Keratinocyte (primary cell): ENCODE data around the gene ERF. TPM values are rescaled to one million over a fixed set of nuclear protein-coding genes. Genes with fewer than 3 reads are reported as not detected.
A peak's percentile ranks its signal among the peaks of the same experiment; 100 is the strongest.

Experiments
- DNase-seq: peaks from one replicate; pipeline ENCODE4 v3.0.0-alpha.2; 2011; ENCODE audit warnings: low read depth, missing footprints, low spot score
- FAIRE-seq: peaks from 2 replicates; lab custom pipeline; 2011; peaks lifted over from hg19 to GRCh38; lab: Jason Lieb, UNC
- H2AFZ ChIP-seq: 2 replicates; pipeline ENCODE4 v1.6.0; 2012; ENCODE audit warnings: low read length, control low read depth, inconsistent platforms; ENCODE audit not compliant: control insufficient read depth
- H3K27ac ChIP-seq: 2 replicates; pipeline ENCODE4 v1.5.1; 2011; ENCODE audit warnings: low read length; ENCODE audit not compliant: control insufficient read depth, insufficient read depth
- H3K27me3 ChIP-seq: 3 replicates; pipeline ENCODE4 v1.6.0; 2011; ENCODE audit warnings: low read length; ENCODE audit not compliant: control insufficient read depth, insufficient read depth; ENCODE audit errors: extremely low read depth
- H3K36me3 ChIP-seq, 2 experiments: 2 replicates in 1 of 2; 3 replicates in 1 of 2; pipeline ENCODE4 v1.5.1; 2011; ENCODE audit warnings: low read length in 2 of 2, mild to moderate bottlenecking in 1 of 2; ENCODE audit not compliant: control insufficient read depth in 2 of 2, insufficient read depth in 2 of 2; ENCODE audit errors: extremely low read depth in 1 of 2
- H3K4me1 ChIP-seq: 3 replicates; pipeline ENCODE4 v1.5.1; 2011; ENCODE audit warnings: low read length; ENCODE audit not compliant: control insufficient read depth, insufficient read depth; ENCODE audit errors: extremely low read depth
- H3K4me2 ChIP-seq: 3 replicates; pipeline ENCODE4 v1.6.0; 2011; ENCODE audit warnings: low read depth, low read length; ENCODE audit not compliant: control insufficient read depth, insufficient read depth; ENCODE audit errors: extremely low read depth
- H3K4me3 ChIP-seq, 3 experiments: fragments of 200-600 bp in 1 of 3; sonication (generic) in 1 of 3; 2 replicates in 2 of 3; 3 replicates in 1 of 3; pipeline ENCODE4 v1.5.1; 2011 to 2016; ENCODE audit warnings: low read length in 3 of 3, mild to moderate bottlenecking in 3 of 3, control low read depth in 2 of 3, inconsistent platforms in 1 of 3, low read depth in 1 of 3, mixed read lengths in 1 of 3, mixed run types in 1 of 3, moderate library complexity in 1 of 3; ENCODE audit not compliant: control insufficient read depth in 2 of 3, insufficient read depth in 2 of 3; ENCODE audit errors: extremely low read depth in 1 of 3
- H3K79me2 ChIP-seq: 2 replicates; pipeline ENCODE4 v1.6.0; 2012; ENCODE audit warnings: low read length; ENCODE audit not compliant: control insufficient read depth, insufficient read depth
- H3K9ac ChIP-seq: 3 replicates; pipeline ENCODE4 v1.6.0; 2011; ENCODE audit warnings: low read length; ENCODE audit not compliant: control insufficient read depth, insufficient read depth; ENCODE audit errors: extremely low read depth
- H3K9me1 ChIP-seq: 3 replicates; pipeline ENCODE4 v1.6.0; 2011; ENCODE audit warnings: low read length; ENCODE audit not compliant: control insufficient read depth, insufficient read depth; ENCODE audit errors: extremely low read depth
- H3K9me3 ChIP-seq: 2 replicates; pipeline ENCODE4 v1.5.1; 2012; ENCODE audit warnings: low read depth, low read length; ENCODE audit not compliant: control insufficient read depth
- H4K20me1 ChIP-seq: 3 replicates; pipeline ENCODE4 v1.6.0; 2011; ENCODE audit warnings: low read length; ENCODE audit not compliant: control insufficient read depth, insufficient read depth; ENCODE audit errors: extremely low read depth
- EZH2 ChIP-seq: IDR thresholded peaks from one replicate; pipeline ENCODE4 v1.6.1; 2012; ENCODE audit warnings: inconsistent platforms, mild to moderate bottlenecking, low read length, moderate library complexity
- dilution Hi-C: fragments of 300-500 bp; cut with MboI; formaldehyde crosslinking; loops from one replicate; pipeline ENCODE4 v1.7.0; 2020; ENCODE audit warnings: low sequenced_read_pairs; ENCODE audit not compliant: extremely low pct_ligation_motif_present
- polyA plus RNA-seq, 5 experiments: library from polyadenylated mRNA; depleted of rRNA in 3 of 5; stranded (reverse) in 3 of 5; stranded (forward) in 1 of 5; unstranded in 1 of 5; fragments of >200 nt; gene quantifications; 1 replicate in 1 of 5; 2 replicates in 3 of 5; 3 replicates in 1 of 5; pipeline versions ENCODE4 v1.2.1 to v1.2.3, GENCODE V29; 2011 to 2012; ENCODE audit warnings: missing spikeins in 2 of 5, low read depth in 1 of 5, low replicate concordance in 1 of 5
- TF ChIP-seq, protein P1 (sequence below), 3 experiments: IDR thresholded peaks in 1 of 3; conservative IDR thresholded peaks in 1 of 3; optimal IDR thresholded peaks in 1 of 3; 2 replicates in 2 of 3; 3 replicates in 1 of 3; pipeline versions ENCODE3 to v1.5.1; 2011; ENCODE audit warnings: low read length in 3 of 3, mild to moderate bottlenecking in 3 of 3, moderate library complexity in 2 of 3, control low read depth in 1 of 3, inconsistent platforms in 1 of 3; ENCODE audit not compliant: insufficient read depth in 2 of 3; ENCODE audit errors: extremely low read depth in 1 of 3

The ERF gene
- polyA plus RNA-seq, 1 donor (not counting 4 experiments of a cell fraction or from before 2014, with no cell fraction given) = 83.5 TPM

DNA sequence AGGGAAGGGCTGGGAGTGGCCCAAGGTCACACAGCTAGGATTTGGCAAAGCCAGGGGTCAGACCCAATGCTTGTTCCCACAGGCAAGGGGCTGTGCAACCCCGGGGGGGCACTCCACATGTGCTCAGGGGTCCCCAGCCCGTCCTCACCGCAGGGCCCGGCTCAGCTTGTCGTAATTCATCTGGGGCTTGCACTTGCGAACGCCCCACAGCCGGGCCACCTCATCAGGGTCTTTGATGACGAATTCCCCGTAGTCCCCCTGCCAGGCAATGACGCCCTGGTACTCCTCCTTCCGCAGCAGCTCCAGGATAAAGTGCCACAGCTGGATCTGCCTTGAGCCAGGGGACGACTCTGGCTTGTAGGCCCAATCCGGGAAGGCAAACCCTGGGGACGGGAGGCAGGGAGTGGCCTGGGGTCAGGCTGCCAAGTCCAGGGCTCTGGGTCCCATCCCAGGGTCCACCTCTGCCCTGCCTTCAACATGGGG, 4.7 kb downstream of the ERF start:
- no peak overlapping the region for H2AFZ ChIP-seq
- TF ChIP-seq, protein P1, sequence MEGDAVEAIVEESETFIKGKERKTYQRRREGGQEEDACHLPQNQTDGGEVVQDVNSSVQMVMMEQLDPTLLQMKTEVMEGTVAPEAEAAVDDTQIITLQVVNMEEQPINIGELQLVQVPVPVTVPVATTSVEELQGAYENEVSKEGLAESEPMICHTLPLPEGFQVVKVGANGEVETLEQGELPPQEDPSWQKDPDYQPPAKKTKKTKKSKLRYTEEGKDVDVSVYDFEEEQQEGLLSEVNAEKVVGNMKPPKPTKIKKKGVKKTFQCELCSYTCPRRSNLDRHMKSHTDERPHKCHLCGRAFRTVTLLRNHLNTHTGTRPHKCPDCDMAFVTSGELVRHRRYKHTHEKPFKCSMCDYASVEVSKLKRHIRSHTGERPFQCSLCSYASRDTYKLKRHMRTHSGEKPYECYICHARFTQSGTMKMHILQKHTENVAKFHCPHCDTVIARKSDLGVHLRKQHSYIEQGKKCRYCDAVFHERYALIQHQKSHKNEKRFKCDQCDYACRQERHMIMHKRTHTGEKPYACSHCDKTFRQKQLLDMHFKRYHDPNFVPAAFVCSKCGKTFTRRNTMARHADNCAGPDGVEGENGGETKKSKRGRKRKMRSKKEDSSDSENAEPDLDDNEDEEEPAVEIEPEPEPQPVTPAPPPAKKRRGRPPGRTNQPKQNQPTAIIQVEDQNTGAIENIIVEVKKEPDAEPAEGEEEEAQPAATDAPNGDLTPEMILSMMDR (optimal IDR thresholded peaks at IDR 0.05 in 1 of 3, IDR thresholded peaks at IDR 0.05 in 1 of 3, conservative IDR thresholded peaks at IDR 0.05 in 1 of 3; ENCODE audit: extremely low read depth in 1 of 3, insufficient read depth in 2 of 3, low read length in 3 of 3) = no peak
- TF ChIP-seq EZH2 = no peak
- H3K4me2 ChIP-seq = peak overlapping the region; percentile 85
- DNase-seq (no peak), FAIRE-seq (no peak)
- H3K27me3 ChIP-seq = no peaks in the 10 kb centered on the region
- H4K20me1 ChIP-seq = peaks cover 29% of the 10 kb centered on the region
- peaks cover 57% of the 10 kb centered on the region for H3K79me2 ChIP-seq
- no peaks in the 10 kb centered on the region for H3K9me3 ChIP-seq
- H3K4me1 ChIP-seq = peaks cover 40% of the 10 kb centered on the region
- peak overlapping the region; percentile 73 for H3K9ac ChIP-seq
- dilution Hi-C loops = no loop called here
- no peak overlapping the region for H3K4me3 ChIP-seq
- H3K9me1 ChIP-seq = no peaks in the 10 kb centered on the region
- peak overlapping the region; percentile 71 for H3K27ac ChIP-seq
- H3K36me3 ChIP-seq = peaks cover 18 to 28% of the 10 kb centered on the region in 2 experiments

DNA sequence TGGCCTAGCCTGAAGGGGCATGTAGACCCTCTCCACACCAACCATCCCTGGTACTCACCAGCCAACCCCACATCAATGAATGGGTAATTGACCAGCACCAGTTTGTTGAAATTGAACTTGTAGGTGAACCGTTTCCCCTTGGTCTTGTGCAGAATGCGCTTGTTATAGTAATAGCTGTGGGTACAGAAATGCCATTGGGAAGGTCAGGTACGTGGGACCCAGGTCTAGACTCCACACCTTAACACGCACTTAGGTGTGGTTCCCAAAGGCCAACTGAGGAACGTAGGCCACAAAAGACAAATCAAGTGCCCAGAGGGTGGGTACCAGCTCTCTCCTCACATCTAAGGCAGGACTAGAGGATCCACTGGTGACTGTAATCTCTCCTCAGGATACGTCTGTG, 5.2 kb downstream of the ERF start:
- TF ChIP-seq, protein P1 (optimal IDR thresholded peaks at IDR 0.05 in 1 of 3, IDR thresholded peaks at IDR 0.05 in 1 of 3, conservative IDR thresholded peaks at IDR 0.05 in 1 of 3; ENCODE audit: extremely low read depth in 1 of 3, insufficient read depth in 2 of 3, low read length in 3 of 3) = no peak
- no peak for TF ChIP-seq EZH2
- peaks cover 29% of the 10 kb centered on the region for H4K20me1 ChIP-seq
- H3K4me3 ChIP-seq = no peak overlapping the region
- peaks cover 40% of the 10 kb centered on the region for H3K4me1 ChIP-seq
- dilution Hi-C loops = no loop called here
- peak overlapping the region; percentile 73 for H3K9ac ChIP-seq
- H2AFZ ChIP-seq = no peak overlapping the region
- DNase-seq (no peak), FAIRE-seq (no peak)
- no peaks in the 10 kb centered on the region for H3K27me3 ChIP-seq
- H3K9me3 ChIP-seq = no peaks in the 10 kb centered on the region
- peak overlapping the region; percentile 71 for H3K27ac ChIP-seq
- H3K36me3 ChIP-seq = peaks cover 18 to 28% of the 10 kb centered on the region in 2 experiments
- H3K79me2 ChIP-seq = peaks cover 55% of the 10 kb centered on the region
- H3K9me1 ChIP-seq = no peaks in the 10 kb centered on the region
- H3K4me2 ChIP-seq = no peak overlapping the region
